RWPE2 (cell line): ENCODE data around the gene EMX2.

Source experiments
- ATAC-seq: fragments of 200-7000 bp; cut with Tn5 transposase; 3 replicates; pipeline ENCODE4 v1.9.1; 2021; ENCODE audit warnings: low read depth
- DNase-seq: peaks from one replicate; pipeline ENCODE4 v3.0.0-alpha.2; 2020; ENCODE audit warnings: low spot score
- H3K27ac ChIP-seq: fragments of 450-650 bp; 2 replicates; pipeline ENCODE4 v1.5.1; 2017; ENCODE audit warnings: mild to moderate bottlenecking; ENCODE audit not compliant: poor library complexity, severe bottlenecking
- H3K27me3 ChIP-seq: fragments of 250-450 bp; sonication (Bioruptor Pico); 2 replicates; pipeline ENCODE4 v1.5.1; 2021; ENCODE audit warnings: mild to moderate bottlenecking, moderate library complexity; ENCODE audit not compliant: insufficient read depth, poor library complexity, severe bottlenecking
- H3K36me3 ChIP-seq: fragments of 250-450 bp; sonication (Bioruptor Pico); 2 replicates; pipeline ENCODE4 v1.5.1; 2020; ENCODE audit warnings: low read depth, mild to moderate bottlenecking, moderate library complexity
- H3K4me1 ChIP-seq: fragments of 250-450 bp; sonication (Bioruptor Pico); 2 replicates; pipeline ENCODE4 v1.5.1; 2021; ENCODE audit warnings: mild to moderate bottlenecking, moderate library complexity; ENCODE audit not compliant: insufficient read depth, poor library complexity, severe bottlenecking
- H3K4me3 ChIP-seq: fragments of 250-450 bp; sonication (Bioruptor Pico); 2 replicates; pipeline ENCODE4 v1.5.1; 2021; ENCODE audit warnings: mild to moderate bottlenecking, moderate library complexity; ENCODE audit not compliant: severe bottlenecking
- H3K9me3 ChIP-seq: fragments of 250-450 bp; sonication (Bioruptor Pico); 2 replicates; pipeline ENCODE4 v1.5.1; 2021; ENCODE audit warnings: mild to moderate bottlenecking, moderate library complexity; ENCODE audit not compliant: severe bottlenecking
- TF ChIP-seq, protein P1 (sequence below): fragments of 450-650 bp; IDR thresholded peaks from one replicate; pipeline ENCODE4 v1.5.1; 2017; ENCODE audit warnings: mild to moderate bottlenecking, moderate library complexity; ENCODE audit not compliant: poor library complexity, severe bottlenecking

The EMX2 gene

DNA sequence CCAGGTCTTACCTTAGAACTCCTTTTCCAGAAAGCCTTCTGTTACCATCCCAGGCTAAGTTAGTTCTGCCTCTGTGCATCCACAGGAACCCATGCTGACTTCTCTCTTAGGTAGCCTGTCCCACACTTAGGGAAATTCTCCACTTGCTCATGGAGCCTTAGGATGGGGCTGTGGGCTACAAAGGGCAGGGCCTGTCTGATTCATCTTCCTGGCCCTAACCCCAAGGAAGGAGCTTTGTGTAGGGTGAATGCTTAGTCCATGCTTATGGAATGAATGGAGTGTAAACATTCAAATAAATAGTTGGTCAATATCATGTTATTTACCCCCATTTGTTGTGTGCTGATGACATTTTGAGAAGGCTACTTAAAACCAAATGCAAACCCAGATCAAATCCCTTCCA, 54.7 kb downstream of the EMX2 start:
- Histone ChIP-seq H3K27me3 (no peaks in the 10 kb centered on the region), H3K4me3 (no peak overlapping the region), H3K27ac (no peak overlapping the region), H3K36me3 (no peaks in the 10 kb centered on the region), H3K9me3 (no peaks in the 10 kb centered on the region), H3K4me1 (no peaks in the 10 kb centered on the region)
- ATAC-seq = peak; percentile 53; the same call in 2 of the 3 replicates
- TF ChIP-seq, protein P1, sequence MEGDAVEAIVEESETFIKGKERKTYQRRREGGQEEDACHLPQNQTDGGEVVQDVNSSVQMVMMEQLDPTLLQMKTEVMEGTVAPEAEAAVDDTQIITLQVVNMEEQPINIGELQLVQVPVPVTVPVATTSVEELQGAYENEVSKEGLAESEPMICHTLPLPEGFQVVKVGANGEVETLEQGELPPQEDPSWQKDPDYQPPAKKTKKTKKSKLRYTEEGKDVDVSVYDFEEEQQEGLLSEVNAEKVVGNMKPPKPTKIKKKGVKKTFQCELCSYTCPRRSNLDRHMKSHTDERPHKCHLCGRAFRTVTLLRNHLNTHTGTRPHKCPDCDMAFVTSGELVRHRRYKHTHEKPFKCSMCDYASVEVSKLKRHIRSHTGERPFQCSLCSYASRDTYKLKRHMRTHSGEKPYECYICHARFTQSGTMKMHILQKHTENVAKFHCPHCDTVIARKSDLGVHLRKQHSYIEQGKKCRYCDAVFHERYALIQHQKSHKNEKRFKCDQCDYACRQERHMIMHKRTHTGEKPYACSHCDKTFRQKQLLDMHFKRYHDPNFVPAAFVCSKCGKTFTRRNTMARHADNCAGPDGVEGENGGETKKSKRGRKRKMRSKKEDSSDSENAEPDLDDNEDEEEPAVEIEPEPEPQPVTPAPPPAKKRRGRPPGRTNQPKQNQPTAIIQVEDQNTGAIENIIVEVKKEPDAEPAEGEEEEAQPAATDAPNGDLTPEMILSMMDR = no peak
- no peak for DNase-seq
